GM13976 (cell line): ENCODE measurements around the gene LYG2.
"Not testable (repeated sequence)": the region's sequence is repeated elsewhere in the genome, so short reads cannot be mapped to it uniquely, and the experiment has no call there.

Experiments
- DNase-seq: peaks from one replicate; pipeline ENCODE4 v3.0.0; 2012; ENCODE audit warnings: low spot score
- CTCF ChIP-seq: IDR thresholded peaks from 2 replicates; pipeline ENCODE4 v1.5.1; 2012; ENCODE audit warnings: borderline replicate concordance, mild to moderate bottlenecking; ENCODE audit not compliant: insufficient read depth; ENCODE audit errors: extremely low read depth, missing control alignments, control extremely low read depth
- in situ Hi-C: fragments of 300-500 bp; cut with MboI; formaldehyde crosslinking; loops from one replicate; pipeline ENCODE4 v1.12.0; 2022; ENCODE audit warnings: low sequenced_read_pairs, mixed read lengths, inconsistent platforms; ENCODE audit not compliant: unreplicated experiment

Gene LYG2

GRCh38 chr2:99278793-99279291 is 23.4 kb upstream of the LYG2 start:
- in situ Hi-C loops, result no loop called here
- no peak for DNase-seq
- TF ChIP-seq CTCF, result no peak

GRCh38 chr2:99278195-99278765 is 22.8 kb upstream of the LYG2 start:
- in situ Hi-C loops, DNase-seq: not testable (repeated sequence)

GRCh38 chr2:99275882-99276281 is 20.4 kb upstream of the LYG2 start:
- no peak for TF ChIP-seq CTCF
- in situ Hi-C loops, result no loop called here
- DNase-seq, result no peak

DNA sequence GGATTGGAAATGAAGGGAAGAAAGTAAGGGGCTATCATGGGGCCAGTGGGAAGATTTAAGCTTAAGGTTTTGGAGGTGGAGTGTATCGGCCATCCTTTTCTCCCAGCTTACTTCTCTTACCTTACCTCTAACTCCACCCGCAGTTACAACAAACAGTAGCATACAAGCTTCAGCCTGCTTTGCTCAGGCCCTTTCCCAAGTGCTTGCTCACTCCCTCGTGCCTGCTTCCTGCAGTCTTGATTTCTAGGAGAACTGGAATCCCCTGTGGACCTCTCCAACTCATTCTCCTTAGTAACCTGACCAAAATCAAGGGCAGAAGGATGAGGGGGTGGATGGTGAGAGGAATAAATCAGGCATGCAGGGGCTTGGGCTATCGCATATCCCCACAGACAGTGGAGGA is 5.8 kb upstream of the LYG2 start:
- no peak for TF ChIP-seq CTCF
- no peak for DNase-seq
- in situ Hi-C loops, result no loop called here

GRCh38 chr2:99260184-99260583 is 4.7 kb upstream of the LYG2 start:
- DNase-seq, result no peak
- in situ Hi-C loops, result no loop called here

GRCh38 chr2:99259465-99259864 is 4.0 kb upstream of the LYG2 start:
- no peak for TF ChIP-seq CTCF
- DNase-seq, result no peak
- in situ Hi-C loops, result no loop called here

More at GRCh38 chr2:99260184-99260583, 4.7 kb upstream of the LYG2 start:
- TF ChIP-seq CTCF, result no peak

DNA sequence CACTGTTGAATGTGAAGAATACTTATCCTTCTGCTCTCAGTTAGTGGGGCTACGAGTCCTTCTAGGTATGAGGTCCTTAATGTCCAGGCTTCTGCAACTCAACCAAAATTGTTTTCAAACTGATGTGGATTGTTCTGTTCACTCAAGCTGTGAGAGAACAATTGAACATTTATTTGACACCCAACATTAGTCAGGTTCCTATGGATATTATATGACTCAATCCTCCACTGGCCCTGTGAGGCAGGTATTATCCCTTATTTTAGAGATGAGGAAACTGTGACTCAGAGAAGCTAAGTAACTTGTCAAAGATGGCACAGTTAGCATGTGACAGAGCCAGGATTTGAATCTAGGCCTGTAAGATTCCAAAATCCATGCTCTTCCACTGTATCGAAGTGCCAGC is 1.2 kb upstream of the LYG2 start:
- in situ Hi-C loops, result no loop called here
- DNase-seq, result no peak
- TF ChIP-seq CTCF, result no peak
